HG03103 (cell line): ENCODE measurements around the gene LRFN2.

ENCODE experiments used
- ATAC-seq: cut with Tn5 transposase; IDR thresholded peaks from one replicate; pipeline ENCODE4 v1.9.1; 2021; ENCODE audit warnings: low read depth; ENCODE audit not compliant: unreplicated experiment

Gene LRFN2

GRCh38 chr6:40411881-40412280 is 175.3 kb downstream of the LRFN2 start:
- no peak for ATAC-seq

- ATAC-seq, result no peak
Measured at GRCh38 chr6:40410821-40411220, 176.3 kb downstream of the LRFN2 start.

GRCh38 chr6:40409716-40410397 is 177.3 kb downstream of the LRFN2 start:
- ATAC-seq, result no peak

GRCh38 chr6:40408786-40409542 is 178.2 kb downstream of the LRFN2 start:
- ATAC-seq, result no peak

GRCh38 chr6:40407239-40407638 is 179.9 kb downstream of the LRFN2 start:
- ATAC-seq, result no peak

GRCh38 chr6:40406175-40406574 is 181.0 kb downstream of the LRFN2 start:
- no peak for ATAC-seq

- no peak for ATAC-seq
Measured at GRCh38 chr6:40400738-40401137, 186.4 kb downstream of the LRFN2 start.

GRCh38 chr6:40399888-40400457 is 187.2 kb downstream of the LRFN2 start:
- ATAC-seq, result no peak

- no peak for ATAC-seq
Measured at GRCh38 chr6:40398810-40399477, 188.2 kb downstream of the LRFN2 start.

GRCh38 chr6:40398034-40398691 is 189.0 kb downstream of the LRFN2 start:
- ATAC-seq, result no peak

- ATAC-seq, result no peak
Measured at GRCh38 chr6:40397287-40398033, 189.7 kb downstream of the LRFN2 start.

- ATAC-seq, result no peak
Measured at GRCh38 chr6:40395698-40396076, 191.5 kb downstream of the LRFN2 start.

- ATAC-seq, result no peak
Measured at GRCh38 chr6:40395066-40395697, 192.0 kb downstream of the LRFN2 start.

GRCh38 chr6:40394381-40394780 is 192.8 kb downstream of the LRFN2 start:
- no peak for ATAC-seq

GRCh38 chr6:40393641-40394040 is 193.5 kb downstream of the LRFN2 start:
- ATAC-seq, result no peak

GRCh38 chr6:40392589-40392988 is 194.6 kb downstream of the LRFN2 start:
- ATAC-seq, result no peak

GRCh38 chr6:40391851-40392517 is 195.2 kb downstream of the LRFN2 start:
- ATAC-seq, result no peak

- ATAC-seq, result no peak
Measured at GRCh38 chr6:40391086-40391485, 196.1 kb downstream of the LRFN2 start.

GRCh38 chr6:40390144-40390800 is 196.9 kb downstream of the LRFN2 start:
- no peak for ATAC-seq
